Epithelial cell of prostate (primary cell): ENCODE results near the gene POLE3.
"Not testable (repeated sequence)": the region's sequence is repeated elsewhere in the genome, so short reads cannot be mapped to it uniquely, and the experiment has no call there.

ENCODE experiments used
- DNase-seq: peaks from one replicate; pipeline ENCODE4 v3.0.0-alpha.2; 2011; ENCODE audit warnings: low read depth, low spot score
- H3K27ac ChIP-seq: fragments of 450-650 bp; 2 replicates; pipeline ENCODE4 v1.5.1; 2017; ENCODE audit warnings: mild to moderate bottlenecking

POLE3 gene

DNA sequence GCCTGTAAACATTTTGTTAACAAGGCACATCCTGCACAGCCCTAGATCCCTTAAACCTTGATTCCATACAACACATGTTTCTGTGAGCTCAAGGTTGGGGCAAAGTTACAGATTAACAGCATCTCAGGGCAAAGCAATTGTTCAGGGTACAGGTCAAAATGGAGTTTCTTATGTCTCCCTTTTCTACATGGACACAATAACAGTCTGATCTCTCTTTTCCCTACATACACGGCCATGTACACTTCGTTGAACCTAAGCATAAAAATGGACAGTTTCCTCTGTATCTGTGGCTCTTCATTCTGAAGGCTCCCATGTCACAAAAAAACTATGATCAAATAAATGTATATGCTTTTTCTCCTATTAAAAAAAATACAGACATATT, 30.7 kb downstream of the POLE3 start:
- DNase-seq, H3K27ac ChIP-seq: not testable (repeated sequence)

DNA sequence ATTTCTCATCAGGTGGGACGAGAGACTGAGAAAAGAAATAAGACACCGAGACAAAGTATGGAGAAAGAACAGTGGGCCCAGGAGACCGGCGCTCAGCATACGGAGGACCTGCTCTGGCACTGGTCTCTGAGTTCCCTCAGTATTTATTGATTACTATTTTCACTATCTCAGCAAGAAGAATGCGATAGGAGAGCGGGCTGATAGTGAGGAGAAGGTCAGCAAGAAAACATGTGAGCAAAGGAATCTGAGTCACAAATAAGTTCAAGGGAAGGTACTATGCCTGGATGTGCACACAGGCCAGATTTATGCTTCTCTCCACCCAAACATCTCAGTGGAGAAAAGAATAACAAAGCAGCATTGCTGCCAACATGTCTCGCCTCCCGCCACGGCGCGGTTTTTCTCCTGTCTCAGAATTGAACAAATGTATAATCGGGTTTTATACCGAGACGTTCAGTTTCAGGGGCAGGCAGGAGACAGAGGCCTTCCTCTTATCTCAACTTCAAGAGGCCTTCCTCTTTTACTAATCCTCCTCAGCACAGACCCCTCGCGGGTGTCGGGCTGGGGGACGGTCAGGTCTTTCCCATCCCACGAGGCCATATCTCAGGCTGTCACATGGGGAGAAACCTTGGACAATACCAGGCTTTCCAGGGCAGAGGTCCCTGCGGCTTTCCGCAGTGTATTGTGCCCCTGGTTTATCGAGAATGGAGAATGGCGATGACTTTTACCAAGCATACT, 31.2 kb downstream of the POLE3 start:
- H3K27ac ChIP-seq, DNase-seq: not testable (repeated sequence)

- H3K27ac ChIP-seq = peak within 1 kb of the TSS; percentile 46
- DNase-seq = no peak
Measured at GRCh38 chr9:113376634-113377567, 33.6 kb downstream of the POLE3 start, which contains the start of gene HDHD3. Gene HDHD3 (minus strand): TSS chr9:113376986. CDS start chr9:113374354, 2,632 bp downstream.

DNA sequence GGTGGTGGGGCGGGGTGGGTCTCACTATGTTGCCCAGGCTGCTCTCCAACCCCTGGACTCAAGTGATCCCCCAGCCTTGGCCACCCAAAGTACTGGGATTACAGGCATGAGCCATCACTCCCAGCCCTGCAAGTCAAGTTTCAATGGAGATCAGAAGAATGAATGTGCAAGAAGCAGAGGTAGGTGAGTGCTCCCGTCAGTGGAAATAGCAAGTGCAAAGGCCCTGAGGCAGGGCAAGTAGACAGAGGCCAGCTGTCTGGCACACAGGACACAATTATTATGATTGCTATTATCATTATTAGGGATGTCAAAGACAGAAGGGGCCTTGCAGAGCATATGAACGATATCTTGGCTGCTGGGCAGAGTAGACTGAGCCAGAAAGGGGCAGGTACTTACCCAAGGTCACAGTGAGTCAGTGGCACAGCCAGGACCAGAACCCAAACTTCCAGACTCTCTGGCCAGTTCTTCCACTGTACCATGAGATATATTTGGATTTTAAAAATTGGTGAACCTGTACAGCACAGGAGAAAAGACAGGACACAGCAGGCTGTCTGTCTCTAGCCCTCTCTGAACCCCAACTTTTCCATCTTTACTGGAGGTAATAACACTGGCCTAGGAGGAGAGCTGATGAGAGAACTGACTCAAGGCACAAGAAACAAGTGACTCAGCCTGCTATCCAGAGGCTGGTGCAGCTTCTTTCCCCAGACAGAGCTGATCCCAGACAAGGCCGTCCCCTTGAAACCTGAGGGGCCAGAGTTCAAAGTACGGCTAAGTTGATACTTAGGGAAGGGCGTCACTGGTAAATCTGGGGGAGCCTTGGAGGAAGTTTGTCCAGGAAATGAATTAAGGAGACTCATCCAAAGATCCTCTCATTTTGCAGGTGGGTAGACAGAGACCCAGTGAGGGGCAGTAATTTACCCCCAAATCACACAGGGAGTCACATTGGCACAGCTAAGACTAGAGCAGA, 35.1 kb downstream of the POLE3 start:
- no peak overlapping the region for H3K27ac ChIP-seq
- DNase-seq = no peak

GRCh38 chr9:113373676-113374392, 36.6 kb downstream of the POLE3 start:
- no peak overlapping the region for H3K27ac ChIP-seq
- DNase-seq = no peak

DNA sequence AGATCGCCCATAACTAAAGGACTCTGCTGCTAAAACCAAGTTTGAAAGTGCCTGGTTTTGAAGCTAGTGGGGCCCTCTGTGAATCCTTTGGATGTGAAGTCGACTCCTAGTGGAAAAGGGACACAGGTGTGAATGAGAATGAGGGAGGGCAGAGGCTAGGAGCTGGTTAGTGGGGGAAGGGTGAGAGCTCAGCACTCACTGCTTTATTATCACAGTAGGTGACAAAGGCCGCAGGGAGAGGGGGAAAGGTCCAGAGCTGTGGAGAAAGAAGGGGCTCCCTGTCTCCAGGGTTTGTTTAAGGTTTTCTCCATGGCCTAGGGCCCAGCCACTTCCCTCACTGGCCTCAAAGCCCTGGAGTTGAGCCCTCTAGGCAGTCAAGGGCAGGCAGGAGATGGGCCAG, 37.2 kb downstream of the POLE3 start:
- no peak for DNase-seq
- H3K27ac ChIP-seq = no peak overlapping the region

DNA sequence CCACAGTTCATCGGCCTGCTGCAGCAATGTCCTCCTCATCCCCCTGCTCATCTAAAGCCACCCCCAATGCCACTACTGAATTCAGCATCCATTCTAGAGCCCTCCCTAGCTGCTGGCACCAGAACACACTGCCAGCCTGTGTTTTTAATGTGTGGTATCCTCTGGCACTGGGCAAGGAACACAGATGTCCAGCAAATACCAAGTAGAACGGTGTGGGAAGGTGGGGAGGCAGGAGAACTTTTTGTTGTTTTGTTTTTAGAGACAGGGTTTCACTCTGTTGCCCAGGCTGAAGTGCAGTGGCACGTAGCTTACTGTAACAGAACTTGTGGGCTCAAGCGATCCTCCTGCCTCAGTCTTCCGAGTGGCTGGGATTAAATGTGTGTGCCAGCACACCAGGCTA, 38.4 kb downstream of the POLE3 start:
- DNase-seq = no peak
- H3K27ac ChIP-seq = no peak overlapping the region

DNA sequence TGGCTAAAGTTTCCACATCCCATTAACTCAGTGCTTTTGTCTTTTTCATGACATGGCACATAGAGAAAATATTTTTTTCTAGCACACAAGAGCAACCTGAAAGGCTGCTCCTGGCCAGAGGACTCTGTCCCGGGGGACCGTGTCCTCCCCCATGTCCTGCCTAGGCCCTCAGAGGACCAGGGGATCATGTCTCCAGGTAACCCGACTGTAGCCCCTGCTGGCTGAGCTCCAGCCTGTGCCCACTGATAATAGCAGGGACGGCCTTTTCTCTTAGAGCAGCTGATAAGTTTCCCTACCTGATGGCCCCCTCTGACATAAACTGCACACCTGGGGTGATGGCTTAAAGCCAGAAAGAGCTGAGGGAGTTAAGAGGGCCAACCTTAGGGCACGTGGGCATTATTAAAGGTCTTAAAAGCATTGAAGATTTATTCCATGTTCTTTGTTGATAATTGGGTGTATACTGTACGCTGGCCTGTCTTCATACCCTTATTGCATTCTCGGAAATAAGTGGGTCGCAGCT, 39.6 kb downstream of the POLE3 start:
- DNase-seq = no peak
- H3K27ac ChIP-seq = no peak overlapping the region

DNA sequence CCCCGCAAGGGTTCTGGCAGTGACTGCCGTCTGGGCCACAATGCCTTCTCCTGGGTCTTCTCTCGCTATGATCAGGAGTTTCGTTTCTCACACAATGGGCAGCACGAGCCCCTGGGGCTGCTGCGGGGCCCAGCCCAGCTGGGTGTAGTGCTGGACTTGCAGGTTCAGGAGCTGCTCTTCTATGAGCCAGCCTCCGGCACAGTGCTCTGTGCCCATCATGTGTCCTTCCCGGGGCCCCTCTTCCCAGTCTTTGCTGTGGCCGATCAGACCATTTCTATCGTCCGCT, 40.7 kb downstream of the POLE3 start:
- DNase-seq = no peak
- H3K27ac ChIP-seq = no peak overlapping the region

DNA sequence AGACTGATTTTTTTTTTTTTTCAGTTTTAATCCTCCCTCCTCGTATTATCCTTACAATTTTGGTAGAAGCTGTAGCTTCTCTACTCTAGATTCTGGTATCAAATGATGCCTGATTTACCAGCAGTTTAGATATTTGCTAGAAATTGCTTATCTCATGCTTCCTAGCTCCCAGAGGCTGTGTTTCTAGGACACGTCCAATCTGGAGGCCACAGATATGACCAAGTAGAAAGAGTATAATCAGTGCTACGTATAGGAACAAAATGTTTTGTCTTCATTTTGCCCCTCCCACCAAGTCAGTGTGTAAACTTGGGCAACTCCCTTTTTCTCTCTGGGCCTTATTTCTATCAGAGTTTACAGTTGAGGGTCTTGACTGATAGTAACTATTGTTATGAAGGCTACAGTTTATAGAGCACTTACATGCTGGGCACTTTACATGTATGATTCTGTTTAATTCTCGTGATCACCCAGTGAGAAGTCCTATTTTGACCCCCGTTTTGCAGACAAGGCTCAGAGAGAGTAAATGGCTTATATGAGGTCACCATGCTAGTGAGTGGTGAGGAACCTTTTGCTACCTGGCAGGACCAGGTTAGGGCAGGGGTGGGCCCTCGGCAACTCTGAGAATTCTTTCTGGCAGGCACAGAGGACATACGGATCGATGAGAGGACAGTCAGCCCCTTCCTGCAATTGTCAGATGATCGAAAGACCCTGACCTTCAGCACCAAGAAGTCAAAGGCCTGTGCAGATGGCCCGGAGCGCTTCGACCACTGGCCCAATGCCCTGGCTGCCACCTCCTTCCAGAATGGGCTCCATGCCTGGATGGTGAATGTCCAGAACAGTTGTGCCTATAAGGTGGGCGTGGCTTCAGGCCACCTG, 41.3 kb downstream of the POLE3 start:
- H3K27ac ChIP-seq = no peak overlapping the region
- no peak for DNase-seq

GRCh38 chr9:113368348-113368981, 42.0 kb downstream of the POLE3 start:
- no peak overlapping the region for H3K27ac ChIP-seq
- DNase-seq = no peak

GRCh38 chr9:113365652-113366051, 44.8 kb downstream of the POLE3 start:
- not testable (repeated sequence) for H3K27ac ChIP-seq, DNase-seq

GRCh38 chr9:113364951-113365350, 45.5 kb downstream of the POLE3 start:
- H3K27ac ChIP-seq = no peak overlapping the region
- DNase-seq = no peak

DNA sequence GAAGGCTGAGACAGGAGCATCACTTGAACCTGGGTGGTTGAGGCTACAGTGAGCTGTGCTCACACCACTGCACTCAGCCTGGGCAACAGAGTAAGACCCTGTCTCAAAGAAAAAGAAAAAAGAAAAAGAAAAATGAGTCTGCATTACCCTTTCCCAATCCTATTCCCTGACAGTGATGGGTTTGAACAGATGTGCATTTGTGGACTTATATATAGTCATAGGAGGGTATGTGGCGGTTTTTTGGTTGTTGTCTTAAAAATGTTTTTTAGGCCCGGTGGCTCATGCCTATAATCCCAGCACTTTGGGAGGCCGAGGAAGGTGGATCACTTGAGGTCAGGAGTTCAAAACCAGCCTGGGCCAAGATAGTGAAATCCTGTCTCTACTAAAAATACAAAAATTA, 47.1 kb downstream of the POLE3 start:
- DNase-seq = no peak

GRCh38 chr9:113361304-113362018, 49.0 kb downstream of the POLE3 start:
- no peak overlapping the region for H3K27ac ChIP-seq
- DNase-seq = no peak

More for the DNA sequence above, 47.1 kb downstream of the POLE3 start:
- no peak overlapping the region for H3K27ac ChIP-seq

DNA sequence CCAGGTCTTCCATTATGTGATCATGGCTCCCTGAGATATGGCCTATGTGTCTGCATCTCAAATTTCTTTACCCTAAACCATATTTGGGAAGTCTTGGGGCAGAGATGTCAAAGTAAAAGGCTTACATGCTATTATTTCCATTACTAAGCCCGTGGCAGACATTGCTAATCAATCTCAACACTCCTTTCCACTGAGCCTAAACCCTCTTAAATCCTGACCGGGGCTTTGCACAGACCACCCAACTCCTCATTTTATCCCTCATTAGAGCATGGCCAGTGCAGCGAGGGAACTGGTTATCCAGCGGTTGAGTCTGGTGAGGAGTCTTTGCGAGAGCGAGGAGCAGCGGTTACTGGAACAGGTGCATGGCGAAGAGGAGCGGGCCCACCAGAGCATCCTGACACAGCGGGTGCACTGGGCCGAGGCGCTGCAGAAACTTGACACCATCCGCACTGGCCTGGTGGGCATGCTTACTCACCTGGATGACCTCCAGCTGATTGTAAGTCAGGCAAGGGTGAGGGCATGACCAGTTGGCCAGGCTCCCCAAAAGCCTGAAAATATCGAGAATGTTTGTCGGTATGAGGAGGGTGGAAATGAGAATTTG, 50.1 kb downstream of the POLE3 start:
- no peak overlapping the region for H3K27ac ChIP-seq
- no peak for DNase-seq

DNA sequence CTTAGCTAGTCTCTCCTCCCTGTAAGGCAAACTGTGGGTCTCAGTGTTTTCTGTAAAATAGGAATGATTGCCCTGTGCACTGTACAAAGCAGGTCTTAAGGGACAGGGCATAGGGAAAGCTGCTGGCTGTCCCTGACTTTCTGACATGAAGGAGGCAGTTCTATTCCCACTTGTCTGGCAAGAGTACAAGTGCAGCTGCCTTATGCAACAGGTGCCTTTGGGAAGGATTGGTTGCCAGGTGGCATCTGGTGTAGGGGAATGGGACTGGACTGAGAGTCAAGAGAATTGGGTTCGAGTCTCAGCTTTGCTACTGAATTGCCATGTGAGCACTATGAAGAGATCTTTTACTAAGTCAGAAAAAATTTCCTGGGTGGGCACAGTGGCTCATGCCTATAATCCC, 51.1 kb downstream of the POLE3 start:
- DNase-seq = no peak
- H3K27ac ChIP-seq = no peak overlapping the region
